GM12878 (cell line): Measurements from ENCODE around the gene ANO6. TPM values are rescaled to one million over a fixed set of nuclear protein-coding genes. Genes with fewer than 3 reads are reported as not detected.

Experiments used
- ATF2 ChIP-seq: IDR thresholded peaks from 2 replicates; pipeline ENCODE4 v1.6.1; 2012; ENCODE audit warnings: low read length, inconsistent platforms
- CBX3 ChIP-seq: fragments of 200-600 bp; sonication (generic); IDR thresholded peaks from 2 replicates; pipeline ENCODE4 v1.6.1; 2016; ENCODE audit warnings: low read depth, borderline replicate concordance
- CREM ChIP-seq: IDR thresholded peaks from 2 replicates; pipeline ENCODE4 v1.6.1; 2014; ENCODE audit warnings: antibody characterized with exemption, low read depth
- GATAD2B ChIP-seq: fragments of 450-650 bp; conservative IDR thresholded peaks from 2 replicates; pipeline ENCODE4 v1.6.1; 2017; ENCODE audit warnings: low read depth, mild to moderate bottlenecking, moderate library complexity
- HSF1 ChIP-seq: fragments of 150-350 bp; IDR thresholded peaks from 2 replicates; pipeline ENCODE4 v1.6.1; 2014; ENCODE audit warnings: mild to moderate bottlenecking, low read depth, low read length
- IKZF1 ChIP-seq: fragments of 450-650 bp; conservative IDR thresholded peaks from 2 replicates; pipeline ENCODE4 v1.6.1; 2017; ENCODE audit warnings: antibody characterized with exemption, mild to moderate bottlenecking
- POLR2AphosphoS5 ChIP-seq: IDR thresholded peaks from 2 replicates; pipeline ENCODE4 v1.6.1; 2011; ENCODE audit warnings: mild to moderate bottlenecking, low read length, inconsistent platforms
- RCOR1 ChIP-seq: conservative IDR thresholded peaks from 2 replicates; pipeline ENCODE4 v1.6.1; 2012; ENCODE audit warnings: low read depth, low read length, improper control_type of control experiment
- SIN3A ChIP-seq: IDR thresholded peaks from 2 replicates; pipeline ENCODE4 v1.6.1; 2012; ENCODE audit warnings: low read depth, low read length, improper control_type of control experiment
- ZBTB4 ChIP-seq: fragments of 450-650 bp; formaldehyde crosslinking; IDR thresholded peaks from 2 replicates; pipeline ENCODE4 v1.4.0; 2022; ENCODE audit warnings: mild to moderate bottlenecking, moderate library complexity
- ZNF592 ChIP-seq: fragments of 450-650 bp; IDR thresholded peaks from 2 replicates; pipeline ENCODE4 v1.6.1; 2017; ENCODE audit warnings: mild to moderate bottlenecking, moderate library complexity
- ZSCAN29 ChIP-seq: fragments of 450-650 bp; IDR thresholded peaks from 2 replicates; pipeline ENCODE4 v1.6.1; 2017; ENCODE audit warnings: mild to moderate bottlenecking, moderate library complexity
- polyA plus RNA-seq, 11 experiments: library from polyadenylated mRNA; depleted of rRNA in 4 of 11; unstranded in 6 of 11; stranded (reverse) in 5 of 11; fragments of >200 nt; fragmentation: Nextera tagmentation in 4 of 11; fragmentation: Illumina TruSeq in 1 of 11; extraction: Ambion mirVana in 4 of 11; extraction: Trizol in 1 of 11; gene quantifications; 1 replicate in 1 of 11; 2 replicates in 10 of 11; pipeline versions ENCODE4 v1.2.1 to v1.2.3, GENCODE V29; 2011 to 2016; ENCODE audit warnings: inconsistent platforms in 2 of 11, missing spikeins in 2 of 11, low read depth in 1 of 11
- total RNA-seq, 4 experiments: library from RNA; depleted of rRNA in 3 of 4; stranded (reverse); fragments of >200 nt in 3 of 4; fragmentation: Illumina TruSeq in 1 of 4; extraction: Trizol in 1 of 4; gene quantifications; 2 replicates each; pipeline versions ENCODE4 v1.2.1 to v1.2.3, GENCODE V29; 2013 to 2021

Gene ANO6
- total and polyA plus RNA-seq, 10 of the 15 experiments (the other 5 are each of a cell fraction or from before 2014, with no cell fraction given), result 4.6 to 30.3 (median 26.0) TPM

- TF ChIP-seq ZNF592, result no peak
- TF ChIP-seq CREM, result no peak; the same call in none of the 2 replicates
- no peak for TF ChIP-seq ZBTB4 (CRISPR knock-in tag)
- no peak for TF ChIP-seq HSF1
- no peak; the same call in 1 of the 2 replicates for TF ChIP-seq ZSCAN29
- peak; percentile 59 for TF ChIP-seq POLR2AphosphoS5
- TF ChIP-seq CBX3, result no peak
- TF ChIP-seq RCOR1, result no peak
- TF ChIP-seq IKZF1, result peak; percentile 87
- TF ChIP-seq GATAD2B, result no peak; the same call in 1 of the 2 replicates
- no peak for TF ChIP-seq ATF2
- no peak; the same call in 1 of the 2 replicates for TF ChIP-seq SIN3A
Measured at GRCh38 chr12:45215419-45216229, at the start of gene ANO6 (continued).
